ENCODE measurements around the gene AKR1B15. TPM values are rescaled to one million over a fixed set of nuclear protein-coding genes. Genes with fewer than 3 reads are reported as not detected.

AKR1B15 gene
- polyA plus RNA-seq, 1 donor (not counting 4 experiments of a cell fraction or from before 2014, with no cell fraction given): 0.28 TPM

GRCh38 chr7:134623193-134623592 lies 74.3 kb downstream of the AKR1B15 start:
- no peaks in the 10 kb centered on the region for H3K79me2 ChIP-seq (ENCODE audit: control insufficient read depth, insufficient read depth, low read length)
- no peaks in the 10 kb centered on the region for H3K9me1 ChIP-seq (ENCODE audit: control insufficient read depth, extremely low read depth, insufficient read depth, low read length)
- no peaks in the 10 kb centered on the region for H4K20me1 ChIP-seq (ENCODE audit: control insufficient read depth, extremely low read depth, insufficient read depth, low read length)
- H3K27me3 ChIP-seq (ENCODE audit: control insufficient read depth, extremely low read depth, insufficient read depth, low read length): no peaks in the 10 kb centered on the region
- dilution Hi-C loops (cut with MboI; ENCODE audit: extremely low pct_ligation_motif_present, low sequenced_read_pairs): no loop called here
- TF ChIP-seq EZH2 (IDR thresholded peaks at IDR 0.05; ENCODE audit: low read length): no peak
- TF ChIP-seq CTCF (optimal IDR thresholded peaks at IDR 0.05 in 1 of 3, IDR thresholded peaks at IDR 0.05 in 1 of 3, conservative IDR thresholded peaks at IDR 0.05 in 1 of 3; ENCODE audit: extremely low read depth in 1 of 3, insufficient read depth in 2 of 3, low read length in 3 of 3): no peak
- peak; percentile 49 for DNase-seq (ENCODE audit: low read depth, low spot score)
- no peaks in the 10 kb centered on the region for H3K36me3 ChIP-seq (ENCODE audit: control insufficient read depth in 2 of 2, extremely low read depth in 1 of 2, insufficient read depth in 2 of 2, low read length in 2 of 2)
- H3K4me1 ChIP-seq (ENCODE audit: control insufficient read depth, extremely low read depth, insufficient read depth, low read length): peaks cover 43% of the 10 kb centered on the region
- H3K4me2 ChIP-seq (ENCODE audit: control insufficient read depth, extremely low read depth, insufficient read depth, low read depth, low read length): peak overlapping the region; percentile 46
- H3K27ac ChIP-seq (ENCODE audit: control insufficient read depth, insufficient read depth, low read length): peak overlapping the region; percentile 58
- FAIRE-seq: peak; percentile 88
- peak overlapping the region; percentile 53 for H2AFZ ChIP-seq (ENCODE audit: control insufficient read depth, low read length)
- no peak overlapping the region for H3K4me3 ChIP-seq (ENCODE audit: control insufficient read depth in 2 of 3, extremely low read depth in 1 of 3, insufficient read depth in 2 of 3, low read depth in 1 of 3, low read length in 3 of 3)
- H3K9me3 ChIP-seq (ENCODE audit: control insufficient read depth, low read depth, low read length): no peaks in the 10 kb centered on the region
- H3K9ac ChIP-seq (ENCODE audit: control insufficient read depth, extremely low read depth, insufficient read depth, low read length): peak overlapping the region; percentile 3

- peak overlapping the region; percentile 23 for H3K27ac ChIP-seq (ENCODE audit: control insufficient read depth, insufficient read depth, low read length)
- dilution Hi-C loops (cut with MboI; ENCODE audit: extremely low pct_ligation_motif_present, low sequenced_read_pairs): no loop called here
- H3K9me3 ChIP-seq (ENCODE audit: control insufficient read depth, low read depth, low read length): no peaks in the 10 kb centered on the region
- H3K9ac ChIP-seq (ENCODE audit: control insufficient read depth, extremely low read depth, insufficient read depth, low read length): no peak overlapping the region
- H3K27me3 ChIP-seq (ENCODE audit: control insufficient read depth, extremely low read depth, insufficient read depth, low read length): no peaks in the 10 kb centered on the region
- peaks cover 19% of the 10 kb centered on the region for H3K4me1 ChIP-seq (ENCODE audit: control insufficient read depth, extremely low read depth, insufficient read depth, low read length)
- no peak overlapping the region for H3K4me3 ChIP-seq (ENCODE audit: control insufficient read depth in 2 of 3, extremely low read depth in 1 of 3, insufficient read depth in 2 of 3, low read depth in 1 of 3, low read length in 3 of 3)
- DNase-seq (ENCODE audit: low read depth, low spot score): no peak
- H3K9me1 ChIP-seq (ENCODE audit: control insufficient read depth, extremely low read depth, insufficient read depth, low read length): no peaks in the 10 kb centered on the region
- H3K79me2 ChIP-seq (ENCODE audit: control insufficient read depth, insufficient read depth, low read length): no peaks in the 10 kb centered on the region
- H3K4me2 ChIP-seq (ENCODE audit: control insufficient read depth, extremely low read depth, insufficient read depth, low read depth, low read length): no peak overlapping the region
- FAIRE-seq: no peak
- H2AFZ ChIP-seq (ENCODE audit: control insufficient read depth, low read length): no peak overlapping the region
- no peak for TF ChIP-seq EZH2 (IDR thresholded peaks at IDR 0.05; ENCODE audit: low read length)
- TF ChIP-seq CTCF (optimal IDR thresholded peaks at IDR 0.05 in 1 of 3, IDR thresholded peaks at IDR 0.05 in 1 of 3, conservative IDR thresholded peaks at IDR 0.05 in 1 of 3; ENCODE audit: extremely low read depth in 1 of 3, insufficient read depth in 2 of 3, low read length in 3 of 3): no peak
- no peaks in the 10 kb centered on the region for H3K36me3 ChIP-seq (ENCODE audit: control insufficient read depth in 2 of 2, extremely low read depth in 1 of 2, insufficient read depth in 2 of 2, low read length in 2 of 2)
- H4K20me1 ChIP-seq (ENCODE audit: control insufficient read depth, extremely low read depth, insufficient read depth, low read length): no peaks in the 10 kb centered on the region
Measured at GRCh38 chr7:134625550-134625949, 76.6 kb downstream of the AKR1B15 start.

All from keratinocyte (primary cell).